HUES64 (cell line): Measurements from ENCODE around the gene ALDOC.

ENCODE experiments used
- H3K27ac ChIP-seq: 2 replicates; pipeline ENCODE4 v1.7.0; 2013; ENCODE audit warnings: low read depth, low read length, inconsistent platforms
- H3K27me3 ChIP-seq: 2 replicates; pipeline ENCODE4 v1.6.1; 2013; ENCODE audit warnings: mild to moderate bottlenecking, low read length; ENCODE audit not compliant: insufficient read depth
- H3K36me3 ChIP-seq: 2 replicates; pipeline ENCODE4 v1.6.1; 2013; ENCODE audit warnings: mild to moderate bottlenecking, low read length; ENCODE audit not compliant: insufficient read depth
- H3K4me1 ChIP-seq: 2 replicates; pipeline ENCODE4 v1.6.1; 2013; ENCODE audit warnings: mild to moderate bottlenecking, low read length, moderate library complexity; ENCODE audit not compliant: insufficient read depth
- H3K4me3 ChIP-seq: 2 replicates; pipeline ENCODE4 v1.5.1; 2013; ENCODE audit warnings: mild to moderate bottlenecking, low read length, moderate library complexity
- H3K9ac ChIP-seq: 2 replicates; pipeline ENCODE4 v1.6.1; 2013; ENCODE audit warnings: mild to moderate bottlenecking, low read depth, low read length
- H3K9me3 ChIP-seq: 2 replicates; pipeline ENCODE4 v1.6.1; 2013; ENCODE audit warnings: low read depth, low read length; ENCODE audit not compliant: insufficient read depth
- WGBS: fragments of 150-250, 120-280 bp; methylation state at CpG from one replicate; pipeline ENCODE4 v1.1.7; 2013; ENCODE audit warnings: missing lambda C conversion rate; 5-methylcytosine and 5-hydroxymethylcytosine counted together

The ALDOC gene

GRCh38 chr17:28541439-28541838, 35.3 kb downstream of the ALDOC start:
- no peak overlapping the region for H3K9ac ChIP-seq
- 96% methylated on average over 4 of the region's 4 CpGs for WGBS
- H3K4me3 ChIP-seq = no peak overlapping the region
- no peaks in the 10 kb centered on the region for H3K36me3 ChIP-seq
- peaks cover 10% of the 10 kb centered on the region for H3K4me1 ChIP-seq
- H3K9me3 ChIP-seq = no peaks in the 10 kb centered on the region
- H3K27ac ChIP-seq = no peak overlapping the region
- no peaks in the 10 kb centered on the region for H3K27me3 ChIP-seq

- no peak overlapping the region for H3K9ac ChIP-seq
- H3K9me3 ChIP-seq = no peaks in the 10 kb centered on the region
- no peak overlapping the region for H3K27ac ChIP-seq
- H3K4me1 ChIP-seq = peaks cover 10% of the 10 kb centered on the region
- H3K36me3 ChIP-seq = no peaks in the 10 kb centered on the region
- 89% methylated on average over 4 of the region's 4 CpGs for WGBS
- H3K4me3 ChIP-seq = no peak overlapping the region
- H3K27me3 ChIP-seq = no peaks in the 10 kb centered on the region
These were observed 36.5 kb downstream of the ALDOC start for GRCh38 chr17:28540231-28540630.

- Histone ChIP-seq H3K36me3 (no peaks in the 10 kb centered on the region), H3K27ac (no peak overlapping the region), H3K9me3 (no peaks in the 10 kb centered on the region), H3K9ac (no peak overlapping the region), H3K27me3 (no peaks in the 10 kb centered on the region), H3K4me1 (no peaks in the 10 kb centered on the region), H3K4me3 (no peak overlapping the region)
- WGBS = 94% methylated on average over 14 of the region's 14 CpGs
These were observed 38.3 kb downstream of the ALDOC start for GRCh38 chr17:28538296-28538895.

- Histone ChIP-seq H3K27me3 (no peaks in the 10 kb centered on the region), H3K36me3 (no peaks in the 10 kb centered on the region), H3K4me1 (no peaks in the 10 kb centered on the region), H3K9ac (no peak overlapping the region), H3K4me3 (no peak overlapping the region), H3K27ac (no peak overlapping the region), H3K9me3 (no peaks in the 10 kb centered on the region)
- WGBS = 91% methylated on average over 12 of the region's 12 CpGs
These were observed 39.5 kb downstream of the ALDOC start for GRCh38 chr17:28537219-28537610.

- Histone ChIP-seq H3K9ac (no peak overlapping the region), H3K27ac (no peak overlapping the region)
These were observed 40.0 kb downstream of the ALDOC start for GRCh38 chr17:28536532-28537218.

GRCh38 chr17:28534740-28535375, 41.8 kb downstream of the ALDOC start:
- 92% methylated on average over 11 of the region's 11 CpGs for WGBS
- Histone ChIP-seq H3K4me1 (no peaks in the 10 kb centered on the region), H3K27ac (no peak overlapping the region), H3K9ac (no peak overlapping the region), H3K9me3 (no peaks in the 10 kb centered on the region), H3K4me3 (no peak overlapping the region), H3K27me3 (no peaks in the 10 kb centered on the region), H3K36me3 (no peaks in the 10 kb centered on the region)

More at GRCh38 chr17:28536532-28537218, 40.0 kb downstream of the ALDOC start:
- Histone ChIP-seq H3K4me1 (no peaks in the 10 kb centered on the region), H3K27me3 (no peaks in the 10 kb centered on the region), H3K9me3 (no peaks in the 10 kb centered on the region), H3K36me3 (no peaks in the 10 kb centered on the region), H3K4me3 (no peak overlapping the region)
- 75% methylated on average over 9 of the region's 9 CpGs for WGBS

- no peaks in the 10 kb centered on the region for H3K4me1 ChIP-seq
- no peaks in the 10 kb centered on the region for H3K9me3 ChIP-seq
- WGBS = 80% methylated on average over 16 of the region's 16 CpGs
- no peak overlapping the region for H3K27ac ChIP-seq
- H3K27me3 ChIP-seq = no peaks in the 10 kb centered on the region
- H3K4me3 ChIP-seq = no peak overlapping the region
- no peaks in the 10 kb centered on the region for H3K36me3 ChIP-seq
- H3K9ac ChIP-seq = no peak overlapping the region
These were observed 43.4 kb downstream of the ALDOC start for GRCh38 chr17:28533091-28533807.

GRCh38 chr17:28532050-28532960, 44.4 kb downstream of the ALDOC start:
- Histone ChIP-seq H3K4me1 (no peaks in the 10 kb centered on the region), H3K9me3 (no peaks in the 10 kb centered on the region), H3K27me3 (no peaks in the 10 kb centered on the region), H3K9ac (no peak overlapping the region), H3K36me3 (no peaks in the 10 kb centered on the region), H3K4me3 (no peak overlapping the region), H3K27ac (no peak overlapping the region)
- 90% methylated on average over 5 of the region's 7 CpGs for WGBS

- no peaks in the 10 kb centered on the region for H3K4me1 ChIP-seq
- no peaks in the 10 kb centered on the region for H3K36me3 ChIP-seq
- H3K4me3 ChIP-seq = no peak overlapping the region
- WGBS = 78% methylated on average over 7 of the region's 7 CpGs
- H3K9me3 ChIP-seq = no peaks in the 10 kb centered on the region
- no peaks in the 10 kb centered on the region for H3K27me3 ChIP-seq
- H3K9ac ChIP-seq = no peak overlapping the region
- H3K27ac ChIP-seq = no peak overlapping the region
These were observed 45.8 kb downstream of the ALDOC start for GRCh38 chr17:28530926-28531325.

- no peak overlapping the region for H3K9ac ChIP-seq
- no peaks in the 10 kb centered on the region for H3K27me3 ChIP-seq
- no peak overlapping the region for H3K27ac ChIP-seq
- H3K36me3 ChIP-seq = no peaks in the 10 kb centered on the region
- no peaks in the 10 kb centered on the region for H3K9me3 ChIP-seq
- 82% methylated on average over 4 of the region's 4 CpGs for WGBS
- H3K4me3 ChIP-seq = no peak overlapping the region
- H3K4me1 ChIP-seq = no peaks in the 10 kb centered on the region
These were observed 46.4 kb downstream of the ALDOC start for GRCh38 chr17:28530250-28530649.
